GM13977 (cell line): ENCODE data around the gene EZH1.

Experiments
- DNase-seq: peaks from one replicate; pipeline ENCODE4 v3.0.0; 2012; ENCODE audit warnings: low spot score
- CTCF ChIP-seq: IDR thresholded peaks from 2 replicates; pipeline ENCODE4 v1.5.1; 2012; ENCODE audit warnings: mild to moderate bottlenecking, control low read depth; ENCODE audit not compliant: insufficient read depth; ENCODE audit errors: extremely low read depth, missing control alignments
- in situ Hi-C: fragments of 300-500 bp; cut with MboI; formaldehyde crosslinking; loops from one replicate; pipeline ENCODE4 v1.12.0; 2022; ENCODE audit warnings: low sequenced_read_pairs, low pct_unique_long_range_greater_than_20kb, mixed read lengths, inconsistent platforms; ENCODE audit not compliant: unreplicated experiment

EZH1 gene

DNA sequence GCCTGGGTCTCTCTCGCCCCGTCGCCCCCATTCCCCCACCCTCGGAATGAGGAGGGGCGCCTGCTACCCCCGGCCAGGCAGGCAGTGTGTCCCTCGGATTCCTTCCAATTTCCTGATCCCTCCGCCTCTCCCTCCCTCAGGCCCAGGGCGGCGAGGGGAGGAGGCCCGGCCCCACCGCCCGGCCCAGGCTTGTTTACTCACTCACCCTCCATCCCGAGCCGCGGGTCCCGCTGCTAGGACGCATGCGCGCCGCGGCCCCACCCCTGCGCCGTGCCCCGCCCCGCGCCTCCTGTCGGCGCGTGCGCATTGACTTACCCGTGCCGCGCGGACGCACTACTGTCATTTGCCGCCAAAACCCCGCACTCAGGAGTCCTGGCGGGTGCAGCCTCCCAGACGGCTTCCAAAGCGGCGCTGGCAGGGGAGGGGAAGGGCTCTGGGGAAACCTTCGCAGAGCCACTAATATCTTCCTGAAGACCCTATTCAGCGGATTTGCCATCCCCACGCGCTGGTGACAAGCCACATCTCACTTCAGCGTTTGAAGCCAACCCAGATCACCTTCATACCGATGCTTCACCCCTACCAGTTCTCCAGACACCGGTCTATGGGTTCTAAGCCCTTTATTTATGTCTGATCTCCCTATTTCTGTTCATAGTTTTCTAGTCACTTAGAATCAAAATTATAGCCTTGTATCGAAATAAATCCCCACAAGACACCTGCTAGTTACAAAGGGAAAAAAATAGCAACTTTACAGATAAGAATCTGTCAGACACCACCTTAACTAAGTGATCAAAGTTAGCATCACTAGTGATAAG, at the start of gene EZH1:
Gene EZH1, minus strand, starts transcription at position 235 of the 812 bp plus-strand sequence. CDS start 16,099 bp downstream, outside the sequence.
- TF ChIP-seq CTCF, result no peak
- DNase-seq, result peak; percentile 99
- in situ Hi-C loops, result no loop called here

DNA sequence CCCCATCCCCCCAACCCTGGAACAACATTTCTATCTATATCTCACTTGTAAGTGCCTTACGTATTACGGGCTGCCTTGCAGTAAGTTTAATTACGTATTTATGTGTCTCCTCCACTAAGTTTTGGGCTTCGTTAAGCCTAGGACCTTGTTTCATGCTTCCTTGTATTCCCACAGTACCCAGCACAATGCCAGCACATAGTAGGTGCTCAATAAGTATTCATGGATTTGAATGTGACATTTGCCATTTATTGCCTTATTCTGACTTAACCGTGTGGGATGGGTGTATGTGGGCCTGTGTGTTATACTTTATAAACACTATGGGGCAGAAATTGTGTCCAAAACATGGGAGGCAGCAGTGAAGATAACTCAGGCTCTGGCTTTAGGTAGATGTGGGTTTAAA, 47.7 kb upstream of the EZH1 start:
- TF ChIP-seq CTCF, result no peak
- DNase-seq, result no peak
- in situ Hi-C loops, result no loop called here

DNA sequence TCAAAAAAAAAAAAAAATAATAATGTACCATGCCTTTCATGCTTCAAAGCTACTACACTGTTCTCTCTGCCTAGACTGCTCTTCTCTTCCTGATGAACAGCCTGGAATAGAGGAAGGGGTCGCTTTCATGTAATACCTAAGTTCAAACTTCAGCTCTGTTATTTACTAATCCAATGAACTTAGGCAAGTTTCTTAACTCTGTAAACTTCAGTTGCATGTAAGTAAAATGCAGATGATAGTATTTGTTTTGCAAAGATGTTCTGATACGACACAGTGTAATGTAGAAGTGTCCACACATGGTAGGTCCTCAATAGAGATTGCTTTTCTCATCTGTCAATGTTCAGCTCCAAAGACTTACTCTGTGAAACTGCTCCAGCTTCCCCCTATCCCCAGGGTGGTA, 47.1 kb upstream of the EZH1 start:
- in situ Hi-C loops, result no loop called here
- DNase-seq, result no peak
- no peak for TF ChIP-seq CTCF

DNA sequence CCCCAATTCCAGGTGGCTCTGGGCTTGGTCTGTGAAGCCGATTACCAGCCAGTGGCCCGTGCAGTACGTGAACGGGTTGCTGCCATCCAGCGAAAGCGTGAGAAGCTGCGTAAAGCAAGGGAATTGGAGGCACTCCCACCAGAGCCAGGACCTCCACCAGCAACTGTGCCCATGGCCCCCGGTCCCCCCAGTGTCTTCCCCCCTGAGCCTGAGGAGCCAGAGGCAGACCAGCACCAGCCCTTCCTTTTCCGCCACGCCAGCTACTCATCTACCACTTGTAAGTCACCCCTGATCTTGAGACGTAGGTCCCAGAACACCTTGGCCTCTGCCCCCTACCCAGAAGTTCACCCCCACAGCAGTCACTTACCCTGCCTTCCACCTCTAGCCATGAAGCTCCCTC, 42.4 kb upstream of the EZH1 start:
- TF ChIP-seq CTCF, result no peak
- DNase-seq, result no peak
- in situ Hi-C loops, result no loop called here

DNA sequence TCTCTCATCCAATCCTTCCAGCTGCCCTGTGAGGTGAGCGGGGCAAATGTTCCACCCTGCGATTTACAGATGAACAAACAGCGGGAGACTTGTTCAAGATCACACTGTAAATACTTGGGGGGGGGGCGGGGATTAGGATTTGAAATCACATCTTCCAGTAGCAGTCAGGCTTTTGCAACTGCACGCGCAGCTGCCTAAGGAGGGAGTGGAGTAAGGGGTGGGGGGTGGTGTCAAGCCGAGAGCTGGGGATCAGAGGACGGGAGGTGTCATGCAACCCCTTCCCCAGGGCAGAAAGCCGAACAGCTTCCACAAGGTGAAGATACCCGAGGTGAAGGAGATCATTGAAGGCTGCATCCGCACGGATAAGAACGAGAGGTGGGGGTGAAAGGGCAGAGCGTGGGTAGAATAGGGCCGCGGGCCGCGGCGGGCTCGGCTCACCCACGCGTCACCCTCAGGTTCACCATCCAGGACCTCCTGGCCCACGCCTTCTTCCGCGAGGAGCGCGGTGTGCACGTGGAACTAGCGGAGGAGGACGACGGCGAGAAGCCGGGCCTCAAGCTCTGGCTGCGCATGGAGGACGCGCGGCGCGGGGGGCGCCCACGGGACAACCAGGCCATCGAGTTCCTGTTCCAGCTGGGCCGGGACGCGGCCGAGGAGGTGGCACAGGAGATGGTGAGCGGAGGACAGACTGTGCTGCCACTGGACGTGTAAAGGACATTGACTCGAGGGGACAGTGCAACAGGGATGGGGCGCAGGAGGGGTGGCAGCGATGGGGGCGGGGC, 40.2 kb upstream of the EZH1 start:
- in situ Hi-C loops, result no loop called here
- TF ChIP-seq CTCF, result no peak
- DNase-seq, result no peak

DNA sequence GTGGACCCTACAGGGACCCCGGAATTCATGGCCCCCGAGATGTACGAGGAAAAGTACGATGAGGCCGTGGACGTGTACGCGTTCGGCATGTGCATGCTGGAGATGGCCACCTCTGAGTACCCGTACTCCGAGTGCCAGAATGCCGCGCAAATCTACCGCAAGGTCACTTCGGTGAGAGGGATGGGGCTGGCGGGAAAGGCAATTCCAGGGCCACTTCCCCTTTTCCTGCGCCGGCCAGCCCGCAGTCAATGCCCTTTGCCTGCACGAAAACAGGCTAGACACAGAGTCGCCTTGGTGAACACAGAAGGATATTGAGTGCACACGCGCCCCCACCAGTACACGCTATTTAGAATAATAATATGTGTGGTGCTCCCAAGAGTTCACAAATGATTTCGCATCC, 39.6 kb upstream of the EZH1 start:
- no peak for DNase-seq
- in situ Hi-C loops, result no loop called here
- TF ChIP-seq CTCF, result no peak
